KMS-11 (cell line): ENCODE measurements around the gene ACOXL.

Source experiments
- H2AFZ ChIP-seq: fragments of 200-600 bp; sonication (generic); 2 replicates; pipeline ENCODE4 v1.6.1; 2016; ENCODE audit warnings: antibody characterized with exemption, mixed run types, low read depth
- H3K27ac ChIP-seq: fragments of 200-600 bp; sonication (generic); 2 replicates; pipeline ENCODE4 v1.6.1; 2016; ENCODE audit warnings: mild to moderate bottlenecking, mixed run types
- H3K27me3 ChIP-seq: fragments of 200-600 bp; sonication (generic); 2 replicates; pipeline ENCODE4 v1.6.1; 2017; ENCODE audit warnings: mild to moderate bottlenecking, low read depth, mixed run types, moderate library complexity; ENCODE audit not compliant: insufficient read depth
- H3K36me3 ChIP-seq: fragments of 200-600 bp; sonication (generic); 2 replicates; pipeline ENCODE4 v1.6.1; 2017; ENCODE audit warnings: mild to moderate bottlenecking, mixed run types; ENCODE audit not compliant: insufficient read depth
- H3K4me1 ChIP-seq: fragments of 200-600 bp; sonication (generic); 2 replicates; pipeline ENCODE4 v1.6.1; 2016; ENCODE audit warnings: mild to moderate bottlenecking, low read depth, mixed run types; ENCODE audit not compliant: poor library complexity, severe bottlenecking
- H3K4me2 ChIP-seq: fragments of 200-600 bp; sonication (generic); 2 replicates; pipeline ENCODE4 v1.7.0; 2016; ENCODE audit warnings: mild to moderate bottlenecking, mixed run types
- H3K4me3 ChIP-seq: fragments of 200-600 bp; sonication (generic); IDR thresholded peaks from 2 replicates; pipeline ENCODE4 v1.6.1; 2017; ENCODE audit warnings: low read depth, low read length, mixed read lengths; ENCODE audit not compliant: insufficient read depth
- H3K79me2 ChIP-seq: fragments of 200-600 bp; sonication (generic); 2 replicates; pipeline ENCODE4 v1.6.1; 2016; ENCODE audit warnings: low read depth, mixed run types; ENCODE audit not compliant: insufficient read depth
- H3K9ac ChIP-seq: fragments of 200-600 bp; sonication (generic); 2 replicates; pipeline ENCODE4 v1.6.1; 2016; ENCODE audit warnings: mild to moderate bottlenecking, mixed run types
- H4K20me1 ChIP-seq: fragments of 200-600 bp; sonication (generic); 2 replicates; pipeline ENCODE4 v1.6.1; 2016; ENCODE audit warnings: mild to moderate bottlenecking, mixed run types; ENCODE audit not compliant: insufficient read depth
- CTCF ChIP-seq: fragments of 200-600 bp; sonication (generic); conservative IDR thresholded peaks from 2 replicates; pipeline ENCODE4 v1.6.1; 2017; ENCODE audit warnings: low read depth, mild to moderate bottlenecking, antibody characterized with exemption, low read length, moderate library complexity, mixed read lengths

ACOXL gene

GRCh38 chr2:110745048-110745447 is 12.7 kb downstream of the ACOXL start:
- no peak for TF ChIP-seq CTCF
- H3K9ac ChIP-seq: peak overlapping the region; percentile 18; the same call in 1 of the 2 replicates
- peak overlapping the region; percentile 94 for H3K27ac ChIP-seq
- H3K4me2 ChIP-seq: peak overlapping the region; percentile 55; the same call in 1 of the 2 replicates
- H4K20me1 ChIP-seq: no peaks in the 10 kb centered on the region
- H3K27me3 ChIP-seq: no peaks in the 10 kb centered on the region
- H3K79me2 ChIP-seq: peaks cover 82% of the 10 kb centered on the region
- no peak overlapping the region for H3K4me3 ChIP-seq
- H2AFZ ChIP-seq: no peak overlapping the region
- H3K36me3 ChIP-seq: no peaks in the 10 kb centered on the region
- H3K4me1 ChIP-seq: peaks cover 96% of the 10 kb centered on the region

DNA sequence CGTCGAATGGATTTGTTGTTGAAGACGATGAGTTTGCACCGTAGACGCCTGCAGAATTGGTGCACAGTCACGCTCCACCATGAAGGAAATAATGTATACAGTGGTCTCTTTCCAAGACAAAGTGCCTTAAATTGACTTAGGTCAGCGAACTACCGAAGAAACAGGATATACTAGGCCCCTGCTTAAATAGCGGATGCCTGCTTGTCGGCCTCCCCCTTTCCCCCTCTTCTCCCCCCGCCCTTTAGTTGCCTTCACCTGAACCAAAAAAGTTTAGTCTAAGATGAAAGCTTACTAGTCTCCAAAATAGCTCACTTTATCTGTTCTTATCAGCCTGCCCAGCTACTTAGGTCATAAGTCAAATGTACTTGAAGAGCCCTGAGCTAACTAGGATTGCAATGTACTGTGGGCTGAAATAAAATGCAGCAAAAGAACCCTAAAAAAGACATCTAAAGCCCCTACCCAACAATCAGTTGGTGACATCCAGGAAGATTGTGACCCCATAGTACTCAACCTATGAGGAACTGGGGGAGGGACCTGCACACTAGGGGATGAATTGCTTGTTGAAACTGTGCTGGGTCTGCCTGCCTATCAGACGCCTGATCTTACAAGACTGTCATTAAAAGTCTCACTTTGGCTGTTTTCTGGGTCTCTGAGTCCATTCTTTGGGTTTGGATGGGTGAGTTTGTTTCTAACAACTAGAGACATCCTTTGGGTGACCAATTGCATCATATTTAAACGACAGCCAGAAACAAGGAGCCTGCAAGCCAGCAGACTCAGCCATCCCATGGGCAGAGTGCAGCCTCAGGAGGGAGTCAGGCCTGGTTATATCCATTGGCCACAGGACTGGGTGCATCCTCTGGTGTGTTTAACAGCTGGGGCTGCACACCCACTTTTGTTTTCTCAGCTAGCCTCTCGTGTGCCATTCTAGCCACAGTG is 14.5 kb downstream of the ACOXL start:
- no peaks in the 10 kb centered on the region for H3K36me3 ChIP-seq
- H3K4me3 ChIP-seq: peak overlapping the region; percentile 19
- no peaks in the 10 kb centered on the region for H3K27me3 ChIP-seq
- TF ChIP-seq CTCF: no peak
- peaks cover 96% of the 10 kb centered on the region for H3K4me1 ChIP-seq
- peak overlapping the region; percentile 56; the same call in 1 of the 2 replicates for H3K9ac ChIP-seq
- peak overlapping the region; percentile 55 for H3K4me2 ChIP-seq
- no peak overlapping the region for H2AFZ ChIP-seq
- peak overlapping the region; percentile 94 for H3K27ac ChIP-seq
- peaks cover 82% of the 10 kb centered on the region for H3K79me2 ChIP-seq
- H4K20me1 ChIP-seq: no peaks in the 10 kb centered on the region

GRCh38 chr2:110747522-110748488 is 15.4 kb downstream of the ACOXL start:
- peak overlapping the region; percentile 55 for H3K4me2 ChIP-seq
- TF ChIP-seq CTCF: no peak
- H3K27me3 ChIP-seq: no peaks in the 10 kb centered on the region
- no peaks in the 10 kb centered on the region for H4K20me1 ChIP-seq
- H2AFZ ChIP-seq: no peak overlapping the region
- H3K27ac ChIP-seq: peak overlapping the region; percentile 94
- H3K4me3 ChIP-seq: peak overlapping the region; percentile 19
- no peaks in the 10 kb centered on the region for H3K36me3 ChIP-seq
- peak overlapping the region; percentile 56 for H3K9ac ChIP-seq
- peaks cover 82% of the 10 kb centered on the region for H3K79me2 ChIP-seq
- H3K4me1 ChIP-seq: peaks cover 95% of the 10 kb centered on the region

DNA sequence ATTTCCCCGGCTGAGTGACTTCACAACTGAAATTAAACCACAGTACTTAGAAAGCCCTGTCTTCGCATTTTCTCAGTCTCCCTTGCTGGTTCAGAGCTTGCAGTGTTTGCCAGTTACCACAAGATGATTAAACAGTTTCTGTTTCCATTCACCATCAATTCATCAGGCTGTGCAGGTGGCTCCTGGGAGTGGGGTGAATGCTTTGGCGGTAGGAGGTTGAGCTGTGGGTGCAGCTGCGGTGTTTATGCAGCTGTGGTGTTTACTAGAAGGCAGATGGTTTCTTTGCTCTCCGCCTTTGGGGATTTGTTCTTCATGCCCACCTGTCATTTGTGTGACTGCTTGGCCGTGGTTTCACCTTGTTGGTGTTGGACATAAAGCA is 16.1 kb downstream of the ACOXL start:
- H4K20me1 ChIP-seq: no peaks in the 10 kb centered on the region
- H3K4me2 ChIP-seq: peak overlapping the region; percentile 87
- peak overlapping the region; percentile 40; the same call in 1 of the 2 replicates for H3K9ac ChIP-seq
- no peak for TF ChIP-seq CTCF
- no peak overlapping the region for H2AFZ ChIP-seq
- peak overlapping the region; percentile 94 for H3K27ac ChIP-seq
- peaks cover 82% of the 10 kb centered on the region for H3K79me2 ChIP-seq
- no peaks in the 10 kb centered on the region for H3K27me3 ChIP-seq
- peak overlapping the region; percentile 39 for H3K4me3 ChIP-seq
- H3K36me3 ChIP-seq: no peaks in the 10 kb centered on the region
- H3K4me1 ChIP-seq: peaks cover 95% of the 10 kb centered on the region
